ENCODE data around the gene STAU1.
"Not testable (repeated sequence)": the region's sequence is repeated elsewhere in the genome, so short reads cannot be mapped to it uniquely, and the experiment has no call there.

STAU1 gene

DNA sequence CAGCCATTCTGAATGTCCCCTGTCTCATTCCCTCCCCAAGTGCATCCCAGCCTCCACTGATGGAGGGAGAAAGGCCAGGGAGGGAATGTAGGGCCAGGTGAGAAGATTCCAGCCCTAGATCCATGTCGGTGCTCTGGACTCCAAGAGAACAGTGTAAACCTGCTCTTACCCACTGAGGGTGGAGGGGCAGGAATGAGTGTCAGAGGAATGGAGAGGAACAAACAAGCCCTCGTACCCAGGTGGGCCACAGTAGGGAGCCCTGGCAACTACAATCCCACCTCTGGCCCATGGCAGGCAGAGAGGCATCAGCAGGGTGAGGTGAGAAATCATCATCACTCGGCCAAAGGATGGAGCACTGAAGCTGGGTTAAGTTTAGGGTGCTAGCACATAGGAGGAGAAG, 54.6 kb downstream of the STAU1 start:
- in situ Hi-C loops (cut with MboI; ENCODE audit: low sequenced_read_pairs): loop anchor here (25.0 kb wide), 1 partner anchor 379 kb away; no protein-coding TSS in a partner anchor

DNA sequence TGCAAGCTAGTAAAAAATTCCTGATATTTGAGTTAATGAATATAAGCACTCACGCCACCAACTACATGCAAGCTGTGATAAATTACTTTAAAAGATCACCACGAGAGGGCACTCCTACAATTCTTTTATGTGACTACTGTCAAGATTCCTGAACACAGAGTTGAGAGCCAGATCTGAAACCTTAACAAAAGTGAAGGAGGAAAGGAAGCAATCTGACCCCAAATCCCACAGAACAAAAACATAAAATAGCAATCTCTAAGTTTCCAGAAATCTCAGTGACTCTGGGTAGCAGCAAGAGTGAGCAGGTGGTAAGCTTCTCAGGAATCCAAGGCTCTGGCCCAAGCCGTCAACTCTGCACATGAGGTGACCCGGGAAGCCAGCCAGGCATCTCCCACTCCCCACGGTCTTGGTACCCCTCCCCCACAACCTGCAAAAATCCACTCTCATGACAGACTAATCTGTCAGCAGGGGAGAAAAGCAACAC, 55.1 kb downstream of the STAU1 start:
- in situ Hi-C loops (cut with MboI; ENCODE audit: low sequenced_read_pairs): loop anchor here (25.0 kb wide), 1 partner anchor 379 kb away; no protein-coding TSS in a partner anchor

DNA sequence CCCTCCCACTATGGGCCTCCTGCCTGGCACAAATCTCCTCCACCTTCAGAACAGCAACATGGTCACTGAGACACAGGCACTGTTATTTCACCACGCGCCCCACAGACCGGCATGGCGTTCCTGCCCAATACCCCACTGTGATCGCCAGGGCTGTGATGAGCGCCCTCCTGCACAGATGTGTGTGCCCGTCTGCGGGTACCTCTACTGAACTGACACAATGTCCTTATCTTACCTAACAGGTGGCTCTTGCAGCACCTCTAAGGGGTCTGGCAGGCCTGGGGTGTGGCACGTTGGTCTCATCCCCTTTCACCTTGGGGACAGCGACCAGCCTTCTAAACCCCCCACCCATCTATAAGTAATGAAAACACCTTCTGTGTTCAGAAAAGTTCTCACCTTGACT, 64.2 kb downstream of the STAU1 start:
- in situ Hi-C loops (cut with MboI; ENCODE audit: low sequenced_read_pairs): no loop called here

DNA sequence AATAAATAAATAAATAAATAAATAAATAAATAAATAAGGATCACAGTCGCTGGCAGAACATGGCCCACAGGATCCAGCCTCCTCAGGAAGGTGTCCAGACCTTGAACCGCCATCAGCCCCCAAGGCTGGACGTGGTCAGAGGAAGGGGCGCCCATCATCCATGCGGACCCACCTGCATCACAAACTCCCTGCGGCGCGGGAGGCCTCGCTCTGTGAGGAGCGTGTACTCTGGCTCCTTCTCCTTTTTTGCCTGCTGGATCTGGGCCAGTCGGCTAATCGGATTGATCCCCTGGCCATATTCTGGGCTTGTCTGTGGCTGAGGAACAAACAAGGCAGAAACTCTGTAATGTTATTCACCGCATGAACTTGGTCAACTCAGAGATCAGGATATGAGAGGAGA, 65.2 kb downstream of the STAU1 start:
- in situ Hi-C loops (cut with MboI; ENCODE audit: low sequenced_read_pairs): no loop called here

DNA sequence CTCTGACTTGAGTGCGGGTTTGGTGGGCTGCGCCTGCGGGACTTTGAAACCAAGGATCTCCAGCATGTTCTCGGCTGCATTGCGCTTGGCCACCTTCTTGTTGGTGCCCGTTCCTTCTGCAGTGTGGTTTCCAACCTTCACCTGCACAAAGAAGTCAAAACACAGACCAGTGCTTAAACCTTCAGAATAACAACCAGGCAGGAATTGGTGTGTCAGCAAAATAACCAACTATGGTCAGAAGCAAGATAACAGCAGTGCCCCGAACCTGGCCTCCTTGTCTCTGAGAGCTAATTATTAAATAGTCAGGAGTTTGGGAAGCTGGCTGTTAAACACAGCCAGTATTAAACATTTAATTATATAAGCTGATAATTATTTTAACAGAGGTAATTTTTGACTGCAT, 68.1 kb downstream of the STAU1 start:
- in situ Hi-C loops (cut with MboI; ENCODE audit: low sequenced_read_pairs): no loop called here

DNA sequence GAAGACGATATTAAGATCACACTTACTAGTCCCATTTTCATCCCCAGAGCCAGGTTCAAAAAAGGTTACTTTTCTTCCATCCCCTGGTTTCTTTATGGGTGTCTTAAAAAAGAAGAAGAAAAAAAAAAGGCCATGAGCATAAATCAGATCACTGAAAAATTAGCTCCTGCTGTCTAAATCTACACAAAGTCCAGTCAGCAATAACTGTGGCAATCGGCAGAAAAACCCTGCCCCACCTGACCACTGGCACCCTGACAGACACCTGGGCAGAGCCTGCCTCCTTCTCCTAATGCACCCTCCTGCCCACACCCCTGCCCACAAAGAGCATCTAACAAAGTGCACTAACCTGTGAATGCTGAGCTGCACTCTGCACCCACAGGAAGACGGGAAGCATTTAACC, 69.8 kb downstream of the STAU1 start:
- in situ Hi-C loops (cut with MboI; ENCODE audit: low sequenced_read_pairs): no loop called here

DNA sequence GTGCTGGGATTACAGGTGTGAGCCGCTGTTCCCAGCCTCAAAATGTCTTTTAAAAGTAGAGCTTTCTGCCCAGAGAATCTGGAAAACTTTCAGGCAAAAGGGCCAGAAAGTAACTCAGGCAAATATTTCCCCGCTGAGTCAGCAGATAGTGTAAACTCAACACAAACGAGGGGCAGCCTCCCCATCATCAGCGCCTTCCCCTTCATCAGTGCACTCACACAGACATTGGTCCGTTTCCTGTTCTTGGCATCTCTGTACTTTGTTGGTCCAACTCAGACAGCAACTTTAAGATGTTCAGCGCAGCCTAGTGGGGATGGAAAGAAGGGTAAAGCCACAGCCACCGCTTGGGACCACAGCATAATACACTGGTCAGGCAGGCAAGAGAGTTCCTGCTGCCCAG, 72.6 kb downstream of the STAU1 start:
- in situ Hi-C loops (cut with MboI; ENCODE audit: low sequenced_read_pairs): no loop called here

DNA sequence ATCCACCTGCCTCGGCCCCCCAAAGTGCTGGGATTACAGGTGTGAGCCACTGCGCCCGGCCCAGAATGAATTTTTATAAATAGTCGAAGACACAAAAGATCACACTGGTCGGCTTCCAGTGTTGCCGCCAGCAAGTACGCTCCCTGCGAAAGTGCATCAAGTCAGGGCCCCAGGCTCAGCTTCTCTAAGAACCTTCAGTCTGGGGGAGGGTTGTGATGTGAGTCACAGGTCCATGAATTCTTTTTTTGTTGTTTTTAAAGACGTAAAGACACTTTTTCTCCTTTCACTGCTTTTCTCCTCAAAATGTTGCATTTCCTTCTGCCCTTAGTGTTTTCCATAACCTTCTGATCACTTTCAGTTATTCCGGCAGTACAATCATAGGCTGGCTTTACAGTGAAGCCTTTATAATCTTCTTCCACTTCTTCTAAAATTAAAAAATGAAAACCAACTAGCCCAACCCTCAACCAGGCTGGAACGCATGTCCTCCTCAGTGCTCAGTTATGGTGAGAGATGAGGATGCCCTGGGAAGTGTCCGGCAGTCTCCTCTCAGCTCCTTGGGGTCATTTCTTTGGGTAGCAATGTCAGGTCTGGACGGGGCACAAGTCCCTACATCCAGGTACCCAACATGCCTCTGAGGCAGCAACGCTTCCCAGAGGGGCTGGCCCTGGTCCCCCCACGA, 75.4 kb downstream of the STAU1 start:
- in situ Hi-C loops (cut with MboI; ENCODE audit: low sequenced_read_pairs): no loop called here

DNA sequence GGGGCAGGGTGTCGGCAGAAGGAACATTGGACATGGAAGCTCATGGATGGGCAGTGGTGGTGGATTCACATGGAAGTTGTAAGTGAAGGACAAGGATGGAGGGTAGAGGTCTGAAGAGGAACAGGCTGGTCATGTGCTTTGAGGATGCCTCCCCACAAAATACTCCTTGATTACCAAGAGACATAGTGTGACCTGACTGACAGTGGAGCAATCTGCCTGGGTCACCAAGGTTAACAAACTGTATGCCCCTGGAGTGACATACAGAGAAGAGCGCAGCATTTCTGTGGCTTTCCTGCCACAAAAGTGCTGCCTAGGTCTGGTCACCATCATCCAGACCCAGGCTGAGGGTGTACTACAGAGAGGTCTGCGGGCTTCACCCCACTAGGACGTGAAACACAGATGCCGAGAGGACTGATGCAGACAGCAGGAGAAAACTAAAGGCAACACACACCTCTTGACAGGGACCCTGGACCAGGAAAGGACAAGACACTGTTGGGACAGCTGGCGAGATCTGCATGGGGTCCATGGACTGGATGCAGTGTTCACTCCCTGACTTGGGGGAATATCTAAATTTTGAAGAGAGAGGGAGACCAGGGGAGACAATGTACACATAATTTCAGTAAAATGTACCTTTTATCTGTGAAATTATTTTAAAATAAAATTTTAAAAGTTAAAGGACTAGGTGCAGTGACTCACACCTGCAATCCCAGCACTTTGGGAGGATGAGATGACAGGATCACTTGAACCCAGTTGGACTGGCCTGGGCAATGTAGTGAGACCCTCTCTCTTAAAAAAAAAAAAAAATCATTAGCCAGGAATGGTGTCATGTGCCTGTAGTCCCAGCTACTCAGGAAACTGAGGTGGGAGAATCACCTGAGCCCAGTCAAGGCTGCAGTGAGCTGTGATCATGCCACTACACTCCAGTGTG, 77.1 kb downstream of the STAU1 start:
- in situ Hi-C loops (cut with MboI; ENCODE audit: low sequenced_read_pairs): no loop called here

DNA sequence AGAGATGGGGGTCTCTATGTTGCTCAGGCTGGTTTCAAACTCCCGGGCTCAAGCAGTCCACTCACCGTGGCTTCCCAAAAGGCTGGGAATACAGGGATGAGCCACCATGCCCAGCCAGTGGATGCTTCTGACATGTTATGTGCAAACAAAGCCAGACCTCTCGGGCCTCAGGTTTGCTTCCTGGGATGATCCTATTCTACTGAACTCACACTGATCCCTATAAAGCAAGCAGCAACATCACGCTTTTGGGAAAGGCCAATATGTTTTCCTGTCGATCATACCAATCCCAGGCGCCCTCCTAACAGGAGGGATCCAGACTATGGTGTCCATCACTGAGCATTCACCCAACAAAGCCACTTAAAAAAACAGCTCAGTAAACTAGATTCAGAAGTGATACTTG, 81.8 kb downstream of the STAU1 start:
- in situ Hi-C loops (cut with MboI; ENCODE audit: low sequenced_read_pairs): no loop called here

DNA sequence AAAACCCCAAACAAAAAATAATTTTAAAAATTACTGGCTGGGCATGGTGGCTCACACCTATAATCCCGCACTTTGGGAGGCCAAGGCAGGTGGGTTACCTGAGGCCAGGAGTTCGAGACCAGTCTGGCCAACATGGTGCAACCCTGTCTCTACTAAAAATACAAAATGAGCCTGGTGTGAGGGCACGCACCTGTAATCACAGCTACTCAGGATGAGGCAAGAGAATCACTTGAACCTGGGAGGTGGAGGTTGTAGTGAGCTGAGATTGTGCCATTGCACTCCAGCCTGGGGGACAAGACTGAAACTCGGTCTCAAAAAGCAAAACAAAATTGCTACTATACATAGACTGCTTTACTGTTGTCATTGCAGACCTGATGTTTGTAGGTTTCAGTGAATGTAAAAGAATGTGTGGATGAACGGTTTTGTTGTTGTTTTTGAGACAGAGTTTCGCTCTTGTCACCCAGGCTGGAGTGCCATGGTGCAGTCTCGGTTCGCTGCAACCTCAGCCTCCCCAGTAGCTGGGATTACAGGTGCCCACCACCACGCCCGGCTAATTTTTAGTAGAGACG, 83.1 kb downstream of the STAU1 start:
- in situ Hi-C loops (cut with MboI; ENCODE audit: low sequenced_read_pairs): not testable (repeated sequence)

DNA sequence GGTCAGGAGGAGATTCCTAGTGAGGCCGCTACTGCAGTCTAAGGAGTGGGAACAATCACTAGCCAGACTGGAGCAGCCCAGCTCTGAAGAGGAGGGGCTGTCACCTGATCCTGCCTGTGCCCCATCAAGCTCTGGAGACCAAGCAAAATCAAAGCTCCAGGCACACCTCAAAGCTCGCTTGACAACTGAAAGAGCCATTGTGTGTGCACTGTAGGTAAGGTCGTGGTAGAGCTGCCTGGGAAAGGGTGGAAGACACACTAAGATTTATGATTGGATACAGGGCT, 83.8 kb downstream of the STAU1 start:
- in situ Hi-C loops (cut with MboI; ENCODE audit: low sequenced_read_pairs): no loop called here

DNA sequence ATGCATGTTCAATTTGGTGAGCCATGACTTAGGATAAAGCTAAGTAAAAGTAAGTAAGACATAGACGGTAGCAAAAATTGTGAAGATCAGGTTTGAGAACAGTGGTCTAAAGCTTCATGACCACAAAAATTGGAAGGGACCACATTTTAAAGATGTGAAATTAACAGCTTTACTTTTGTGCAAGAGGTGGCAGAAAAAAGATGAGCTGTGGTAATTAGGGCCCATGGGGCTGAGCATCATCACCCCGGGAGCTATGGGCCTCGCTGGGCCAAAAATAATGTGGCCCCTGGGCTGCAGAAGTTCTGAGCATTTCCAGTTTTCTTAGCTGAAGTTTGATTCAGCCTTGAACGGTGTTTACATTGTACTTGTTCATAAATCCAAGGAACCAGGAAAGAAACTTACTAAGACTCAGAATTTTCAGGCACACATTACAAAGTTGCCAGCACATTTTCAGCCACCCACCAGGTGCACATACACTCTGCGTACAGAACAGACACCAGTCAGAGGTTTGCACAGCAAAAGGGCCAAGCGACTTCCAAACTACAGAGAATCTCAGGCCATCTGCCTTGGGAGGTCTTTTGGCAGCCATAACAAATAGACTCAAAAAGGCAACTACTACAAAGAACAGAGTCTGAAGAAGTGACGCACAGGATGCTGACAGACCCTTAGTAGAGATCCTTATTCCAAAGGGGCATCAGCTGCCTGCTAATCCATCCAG, 84.3 kb downstream of the STAU1 start:
- in situ Hi-C loops (cut with MboI; ENCODE audit: low sequenced_read_pairs): no loop called here

DNA sequence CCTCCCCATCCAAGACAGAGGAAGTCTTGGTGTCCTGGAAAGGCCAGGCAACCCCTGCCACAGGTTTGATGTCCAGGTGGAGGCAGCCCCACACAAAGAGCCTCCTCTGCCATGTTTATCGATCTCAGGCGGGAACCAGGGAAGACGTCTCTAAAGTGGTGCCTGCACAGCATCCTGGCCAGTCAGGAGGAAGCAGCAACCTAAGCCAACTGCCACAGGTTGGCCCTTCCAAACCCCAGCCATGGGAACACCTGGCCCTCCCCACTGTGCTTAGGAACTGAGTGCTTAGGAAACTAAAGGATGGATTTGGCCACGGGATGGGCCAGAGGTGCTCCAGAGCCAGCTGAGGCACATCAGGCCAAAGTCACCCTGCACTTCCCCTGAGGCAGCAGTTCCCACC, 85.1 kb downstream of the STAU1 start:
- in situ Hi-C loops (cut with MboI; ENCODE audit: low sequenced_read_pairs): no loop called here

DNA sequence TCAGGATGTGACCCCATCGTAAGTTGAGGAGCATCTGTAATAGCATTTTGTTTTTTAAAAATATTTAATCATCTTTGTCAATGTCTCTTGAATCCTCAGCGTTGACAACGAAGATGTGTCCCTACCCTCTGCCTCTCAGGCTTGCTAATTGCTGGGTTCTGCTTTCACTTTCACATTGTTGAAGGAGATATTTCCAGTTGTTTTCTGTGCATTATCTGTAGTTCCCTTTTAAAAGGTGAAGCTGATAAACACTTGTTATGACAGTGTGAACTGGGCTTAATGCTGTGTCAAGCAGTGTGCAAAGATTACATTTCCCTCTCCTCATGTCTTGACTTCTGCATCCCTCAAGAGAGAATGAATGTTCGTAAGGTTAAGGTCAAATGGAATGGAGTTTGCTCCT, 87.2 kb downstream of the STAU1 start:
- in situ Hi-C loops (cut with MboI; ENCODE audit: low sequenced_read_pairs): no loop called here

DNA sequence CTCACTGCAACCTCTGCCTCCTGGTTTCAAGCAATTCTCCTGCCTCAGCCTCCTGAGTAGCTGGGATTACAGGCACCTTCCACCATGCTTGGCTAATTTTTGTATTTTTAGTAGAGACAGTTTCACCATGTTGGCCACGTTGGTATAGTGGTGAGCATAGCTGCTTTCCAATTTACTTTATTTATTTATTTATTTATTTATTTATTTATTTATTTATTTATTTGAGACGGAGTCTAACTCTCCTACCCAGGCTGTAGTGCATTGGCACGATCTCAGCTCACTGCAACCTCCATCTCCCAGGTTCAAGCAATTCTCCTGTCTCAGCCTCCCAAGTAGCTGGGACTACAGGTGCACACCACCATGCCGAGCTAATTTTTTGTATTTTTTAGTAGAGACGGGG, 87.8 kb downstream of the STAU1 start:
- in situ Hi-C loops (cut with MboI; ENCODE audit: low sequenced_read_pairs): not testable (repeated sequence)

DNA sequence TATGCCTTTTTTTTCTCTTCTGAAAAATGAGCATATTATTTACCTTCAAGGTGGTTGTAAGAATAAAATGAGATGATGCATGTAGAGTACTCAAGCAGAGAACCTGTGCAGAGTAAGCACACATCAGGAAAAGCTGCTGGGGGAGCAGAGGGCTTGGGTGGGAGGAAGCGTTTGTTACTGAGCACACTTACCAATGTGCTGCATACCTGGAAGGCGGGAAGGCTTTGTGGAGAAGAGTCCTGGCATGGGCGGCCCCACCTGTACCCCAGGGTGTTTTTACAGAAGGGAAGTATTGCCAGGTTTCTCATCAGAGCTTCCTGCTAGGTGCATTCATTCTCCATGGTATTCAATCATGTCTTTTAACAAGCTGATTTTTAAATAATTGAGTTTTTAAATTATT, 89.1 kb downstream of the STAU1 start:
- in situ Hi-C loops (cut with MboI; ENCODE audit: low sequenced_read_pairs): no loop called here

DNA sequence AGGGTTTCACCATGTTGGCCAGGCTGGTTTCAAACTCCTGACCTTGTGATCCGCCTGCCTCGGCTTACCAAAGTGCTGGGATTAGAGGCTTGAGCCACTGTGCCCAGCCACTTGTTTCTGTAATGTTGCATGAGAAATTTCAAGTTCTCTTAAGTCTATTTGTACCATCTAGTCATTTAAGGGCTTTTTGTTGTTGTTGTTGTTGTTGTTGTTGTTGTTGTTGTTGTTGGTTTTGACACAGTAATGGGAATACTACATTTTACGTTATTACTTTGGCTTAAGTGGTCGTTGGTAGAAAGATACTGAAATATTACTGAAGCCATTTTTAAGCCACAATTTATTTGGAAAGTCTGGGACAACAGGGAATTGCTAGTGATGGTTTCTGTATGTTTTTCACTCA, 90.0 kb downstream of the STAU1 start:
- in situ Hi-C loops (cut with MboI; ENCODE audit: low sequenced_read_pairs): no loop called here

DNA sequence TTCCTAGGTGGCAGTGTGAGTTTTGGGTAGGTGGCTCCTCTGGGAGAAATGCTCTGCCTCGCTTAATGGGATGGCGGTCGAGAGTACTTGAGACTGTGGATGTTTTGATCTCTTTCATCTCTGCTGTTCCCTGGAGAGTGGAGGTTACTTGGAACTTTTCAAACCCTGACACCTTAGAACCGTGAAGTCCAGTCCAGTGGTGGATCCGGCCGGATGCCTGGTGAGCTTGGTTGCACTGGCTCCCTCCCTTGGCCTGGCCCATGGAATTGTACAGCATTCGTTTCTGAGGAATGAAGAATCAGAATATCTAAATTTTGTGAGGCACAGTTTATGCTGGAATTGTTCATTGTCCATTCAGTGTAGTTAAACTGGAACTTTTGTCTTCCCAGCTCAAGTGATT, 91.0 kb downstream of the STAU1 start:
- in situ Hi-C loops (cut with MboI; ENCODE audit: low sequenced_read_pairs): no loop called here

DNA sequence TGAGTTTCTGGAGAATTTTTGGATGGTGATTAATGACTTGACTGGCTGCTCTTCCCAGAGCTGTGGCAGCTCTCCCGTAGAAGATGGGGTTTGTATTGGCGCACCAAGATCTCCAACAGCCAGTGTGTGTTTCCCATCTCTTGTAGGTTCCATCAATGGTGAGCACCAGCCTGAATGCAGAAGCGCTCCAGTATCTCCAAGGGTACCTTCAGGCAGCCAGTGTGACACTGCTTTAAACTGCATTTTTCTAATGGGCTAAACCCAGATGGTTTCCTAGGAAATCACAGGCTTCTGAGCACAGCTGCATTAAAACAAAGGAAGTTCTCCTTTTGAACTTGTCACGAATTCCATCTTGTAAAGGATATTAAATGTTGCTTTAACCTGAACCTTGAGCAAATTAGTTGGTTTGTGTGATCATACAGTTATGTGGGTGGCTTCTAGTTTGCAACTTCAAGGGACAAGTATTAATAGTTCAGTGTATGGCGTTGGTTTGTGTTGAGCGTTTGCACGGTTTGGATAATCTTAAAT, 91.9 kb downstream of the STAU1 start:
- in situ Hi-C loops (cut with MboI; ENCODE audit: low sequenced_read_pairs): no loop called here

DNA sequence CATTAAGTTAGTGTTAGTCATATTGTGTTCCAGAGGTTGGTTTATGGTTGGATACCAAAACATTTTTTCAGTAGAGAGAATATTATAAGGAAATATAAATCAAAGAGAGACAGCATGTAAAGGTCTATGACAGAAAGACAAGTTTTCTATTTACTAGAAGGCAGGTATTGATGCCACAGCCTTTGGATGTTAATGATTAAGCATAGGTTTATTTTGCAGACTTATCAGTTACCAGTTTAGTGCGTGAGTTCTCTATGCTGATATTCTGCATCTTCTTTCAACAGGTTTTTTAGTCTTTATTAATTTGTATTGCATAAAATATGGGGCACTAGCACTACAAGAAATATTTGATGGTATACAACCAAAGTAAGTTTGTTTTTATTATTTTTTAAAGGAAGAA, 96.4 kb downstream of the STAU1 start:
- in situ Hi-C loops (cut with MboI; ENCODE audit: low sequenced_read_pairs): no loop called here
